ENCODE measurements around the gene ARMH1.

ARMH1 gene

DNA sequence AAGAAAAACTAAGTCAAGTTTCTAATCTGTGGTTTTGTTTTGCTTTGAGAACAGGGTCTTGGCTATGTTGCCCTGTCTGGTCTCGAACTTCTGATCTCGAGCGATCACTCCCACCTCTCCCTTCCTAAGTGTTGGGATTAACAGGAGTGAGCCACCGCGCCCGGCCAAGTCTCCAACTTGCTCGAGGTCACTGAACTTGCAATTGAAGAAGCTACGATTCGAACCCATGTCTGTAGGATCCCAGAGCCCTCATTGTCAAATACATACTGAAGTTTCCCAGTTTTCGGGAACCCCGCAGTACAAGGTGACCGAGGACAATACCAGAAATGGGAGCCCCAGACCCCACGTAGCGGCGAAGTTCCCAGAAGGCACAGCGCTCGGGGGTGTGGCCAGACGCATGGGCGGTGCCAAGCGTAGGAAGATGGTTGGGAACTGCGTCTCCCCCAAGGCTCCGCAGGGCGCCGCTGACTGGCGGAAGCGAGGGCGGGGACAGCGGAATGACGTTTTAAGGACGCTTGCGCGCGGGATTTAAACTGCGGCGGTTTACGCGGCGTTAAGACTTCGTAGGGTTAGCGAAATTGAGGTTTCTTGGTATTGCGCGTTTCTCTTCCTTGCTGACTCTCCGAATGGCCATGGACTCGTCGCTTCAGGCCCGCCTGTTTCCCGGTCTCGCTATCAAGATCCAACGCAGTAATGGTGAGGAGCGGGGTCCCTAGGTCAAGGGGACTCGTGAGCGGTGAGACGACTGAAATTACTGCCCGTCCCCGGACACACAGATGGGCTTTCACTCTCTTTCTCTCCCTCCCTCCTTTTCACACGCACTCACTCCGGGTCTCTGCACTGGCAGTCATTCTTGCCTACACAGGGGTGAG lies 65.0 kb downstream of the ARMH1 start, which contains the start of gene KIF2C:
KIF2C (plus strand) TSS at position 531 of the 872 bp plus-strand sequence; CDS start at position 627, 96 bp downstream.
- Histone ChIP-seq H3K27ac (peak within 1 kb of the TSS; percentile 42), H3K36me3 (replicated peaks) (no peaks in the 10 kb centered on the region), H3K4me3 (ENCODE audit: low read depth, low read length) (peak within 1 kb of the TSS; percentile 89), H3K27me3 (replicated peaks) (no peaks in the 10 kb centered on the region)
- in situ Hi-C loops (cut with HindIII; ENCODE audit: low pct_ligation_motif_present, low sequenced_read_pairs), result no loop called here
- DNase-seq, result peak; percentile 96
- TF ChIP-seq, protein P1, sequence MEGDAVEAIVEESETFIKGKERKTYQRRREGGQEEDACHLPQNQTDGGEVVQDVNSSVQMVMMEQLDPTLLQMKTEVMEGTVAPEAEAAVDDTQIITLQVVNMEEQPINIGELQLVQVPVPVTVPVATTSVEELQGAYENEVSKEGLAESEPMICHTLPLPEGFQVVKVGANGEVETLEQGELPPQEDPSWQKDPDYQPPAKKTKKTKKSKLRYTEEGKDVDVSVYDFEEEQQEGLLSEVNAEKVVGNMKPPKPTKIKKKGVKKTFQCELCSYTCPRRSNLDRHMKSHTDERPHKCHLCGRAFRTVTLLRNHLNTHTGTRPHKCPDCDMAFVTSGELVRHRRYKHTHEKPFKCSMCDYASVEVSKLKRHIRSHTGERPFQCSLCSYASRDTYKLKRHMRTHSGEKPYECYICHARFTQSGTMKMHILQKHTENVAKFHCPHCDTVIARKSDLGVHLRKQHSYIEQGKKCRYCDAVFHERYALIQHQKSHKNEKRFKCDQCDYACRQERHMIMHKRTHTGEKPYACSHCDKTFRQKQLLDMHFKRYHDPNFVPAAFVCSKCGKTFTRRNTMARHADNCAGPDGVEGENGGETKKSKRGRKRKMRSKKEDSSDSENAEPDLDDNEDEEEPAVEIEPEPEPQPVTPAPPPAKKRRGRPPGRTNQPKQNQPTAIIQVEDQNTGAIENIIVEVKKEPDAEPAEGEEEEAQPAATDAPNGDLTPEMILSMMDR (IDR thresholded peaks at IDR 0.05; ENCODE audit: low read depth, low read length, missing control alignments), result no peak

- TF ChIP-seq, protein P1 (IDR thresholded peaks at IDR 0.05; ENCODE audit: low read depth, low read length, missing control alignments), result no peak
- Histone ChIP-seq H3K4me3 (ENCODE audit: low read depth, low read length) (peak overlapping the region; percentile 89), H3K36me3 (replicated peaks) (no peaks in the 10 kb centered on the region), H3K27ac (no peak overlapping the region), H3K27me3 (replicated peaks) (no peaks in the 10 kb centered on the region)
- no peak for DNase-seq
- in situ Hi-C loops (cut with HindIII; ENCODE audit: low pct_ligation_motif_present, low sequenced_read_pairs), result no loop called here
Measured at GRCh38 chr1:44740179-44740617, 65.7 kb downstream of the ARMH1 start.

GRCh38 chr1:44743211-44743610 lies 68.7 kb downstream of the ARMH1 start:
- in situ Hi-C loops (cut with HindIII; ENCODE audit: low pct_ligation_motif_present, low sequenced_read_pairs), result no loop called here
- no peak overlapping the region for H3K27ac ChIP-seq
- no peak overlapping the region for H3K4me3 ChIP-seq (ENCODE audit: low read depth, low read length)
- DNase-seq, result no peak
- no peaks in the 10 kb centered on the region for H3K27me3 ChIP-seq (replicated peaks)
- TF ChIP-seq, protein P1 (IDR thresholded peaks at IDR 0.05; ENCODE audit: low read depth, low read length, missing control alignments), result no peak
- H3K36me3 ChIP-seq (replicated peaks), result no peaks in the 10 kb centered on the region

DNA sequence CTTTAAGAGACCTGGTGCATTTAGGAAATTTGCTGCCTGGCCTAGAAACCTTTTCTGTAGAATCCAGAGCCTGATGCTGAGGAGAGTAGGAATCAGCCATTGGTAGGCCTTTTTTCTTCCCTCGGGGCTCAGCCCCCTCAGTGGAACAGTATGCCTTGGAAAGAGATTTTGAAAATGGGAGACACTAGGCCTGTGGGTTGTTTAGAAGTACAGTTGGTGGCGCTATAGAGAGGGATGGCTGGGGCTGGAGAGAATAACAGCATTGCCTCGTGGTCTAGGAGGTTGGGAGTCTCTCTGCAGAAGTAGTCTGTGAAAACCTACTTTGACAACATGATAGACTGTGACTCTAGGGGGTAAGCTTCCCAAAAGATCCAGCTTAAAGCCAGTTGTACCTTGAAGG lies 73.4 kb downstream of the ARMH1 start:
- in situ Hi-C loops (cut with HindIII; ENCODE audit: low pct_ligation_motif_present, low sequenced_read_pairs), result no loop called here
- peaks cover 4% of the 10 kb centered on the region for H3K36me3 ChIP-seq (replicated peaks)
- TF ChIP-seq, protein P1 (IDR thresholded peaks at IDR 0.05; ENCODE audit: low read depth, low read length, missing control alignments), result peak; percentile 4
- no peak overlapping the region for H3K27ac ChIP-seq
- no peak overlapping the region for H3K4me3 ChIP-seq (ENCODE audit: low read depth, low read length)
- no peak for DNase-seq
- no peaks in the 10 kb centered on the region for H3K27me3 ChIP-seq (replicated peaks)

DNA sequence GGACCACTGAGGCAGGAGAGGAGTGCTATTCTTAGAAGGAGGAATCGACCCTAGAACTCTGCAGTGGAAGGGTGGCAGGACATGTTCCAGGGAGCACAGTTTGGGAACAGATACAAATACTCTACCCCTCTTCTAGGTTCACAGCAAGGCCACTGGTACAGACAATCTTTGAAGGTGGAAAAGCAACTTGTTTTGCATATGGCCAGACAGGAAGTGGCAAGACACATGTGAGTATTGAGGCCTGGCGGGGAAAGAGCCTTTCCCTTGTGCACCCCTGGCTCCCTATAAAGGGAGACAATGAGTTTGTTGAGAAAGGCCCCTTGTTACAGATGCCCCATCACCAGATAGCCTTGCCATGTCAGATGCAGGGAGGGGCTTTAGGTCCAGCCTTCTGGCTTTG lies 82.9 kb downstream of the ARMH1 start:
- Histone ChIP-seq H3K36me3 (replicated peaks) (peaks cover 9% of the 10 kb centered on the region), H3K4me3 (ENCODE audit: low read depth, low read length) (no peak overlapping the region), H3K27ac (no peak overlapping the region), H3K27me3 (replicated peaks) (no peaks in the 10 kb centered on the region)
- no peak for DNase-seq
- in situ Hi-C loops (cut with HindIII; ENCODE audit: low pct_ligation_motif_present, low sequenced_read_pairs), result no loop called here
- TF ChIP-seq, protein P1 (IDR thresholded peaks at IDR 0.05; ENCODE audit: low read depth, low read length, missing control alignments), result no peak

Measured in brain microvascular endothelial cell (primary cell).